HG03575 (cell line): ENCODE results near the gene XPC.

ENCODE experiments used
- ATAC-seq: cut with Tn5 transposase; IDR thresholded peaks from one replicate; pipeline ENCODE4 v1.9.1; 2021; ENCODE audit not compliant: unreplicated experiment, insufficient number of reproducible peaks, low FRiP score; ENCODE audit errors: extremely low read depth

Gene XPC

DNA sequence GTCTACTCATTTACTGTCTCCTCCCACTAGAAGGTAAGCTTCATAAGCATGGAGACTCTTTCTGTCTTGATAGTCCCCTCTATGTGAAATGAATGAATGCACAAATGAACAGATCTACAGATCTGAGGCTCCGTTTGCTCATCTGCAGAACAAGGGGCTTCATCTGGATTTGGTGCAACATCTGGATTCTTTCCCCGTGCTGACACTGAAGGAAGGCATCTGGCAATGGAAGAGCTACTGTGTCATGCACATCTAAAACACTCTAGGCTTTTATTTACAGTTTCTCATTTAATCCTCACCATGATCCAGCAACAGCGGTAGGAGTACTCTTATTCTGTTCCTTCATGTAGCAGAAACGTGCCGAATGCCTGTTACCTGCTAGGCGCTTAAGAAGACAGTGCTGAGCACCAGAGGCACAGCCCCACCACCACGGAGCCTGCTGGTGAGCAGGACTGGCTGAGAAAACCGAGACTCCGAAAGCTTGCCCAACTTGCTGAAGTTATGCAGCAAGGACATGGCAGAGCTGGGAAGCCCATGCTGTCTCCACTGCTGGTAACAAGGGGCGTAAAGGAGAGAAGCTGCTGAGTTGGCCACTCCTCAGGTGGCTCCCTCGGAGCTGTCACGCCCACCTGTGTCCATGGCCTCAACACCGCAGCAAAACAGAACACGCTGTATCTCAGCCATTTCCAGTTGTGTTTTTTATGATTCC lies 31.3 kb upstream of the XPC start:
- no peak for ATAC-seq

- no peak for ATAC-seq
Measured at GRCh38 chr3:14208977-14209394, 30.6 kb upstream of the XPC start.

DNA sequence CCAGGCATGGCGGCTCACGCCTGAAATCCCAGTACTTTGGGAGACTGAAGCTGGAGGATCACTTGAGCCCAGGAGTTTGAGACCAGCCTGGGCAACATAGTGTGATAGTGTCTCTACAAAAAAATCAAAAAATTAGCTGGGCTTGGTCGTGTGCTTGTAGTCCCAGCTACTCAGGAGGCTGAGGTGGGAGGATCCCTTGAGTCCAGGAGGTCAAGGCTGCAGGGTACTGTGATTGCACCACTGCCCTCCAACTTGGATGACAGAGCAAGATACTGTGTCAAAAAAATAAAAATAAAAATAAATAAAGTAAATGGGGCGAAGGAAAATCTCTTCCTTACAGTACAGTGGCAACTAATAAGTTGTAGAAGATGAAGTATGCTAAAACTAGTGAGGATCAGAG lies 29.8 kb upstream of the XPC start:
- ATAC-seq: no peak

DNA sequence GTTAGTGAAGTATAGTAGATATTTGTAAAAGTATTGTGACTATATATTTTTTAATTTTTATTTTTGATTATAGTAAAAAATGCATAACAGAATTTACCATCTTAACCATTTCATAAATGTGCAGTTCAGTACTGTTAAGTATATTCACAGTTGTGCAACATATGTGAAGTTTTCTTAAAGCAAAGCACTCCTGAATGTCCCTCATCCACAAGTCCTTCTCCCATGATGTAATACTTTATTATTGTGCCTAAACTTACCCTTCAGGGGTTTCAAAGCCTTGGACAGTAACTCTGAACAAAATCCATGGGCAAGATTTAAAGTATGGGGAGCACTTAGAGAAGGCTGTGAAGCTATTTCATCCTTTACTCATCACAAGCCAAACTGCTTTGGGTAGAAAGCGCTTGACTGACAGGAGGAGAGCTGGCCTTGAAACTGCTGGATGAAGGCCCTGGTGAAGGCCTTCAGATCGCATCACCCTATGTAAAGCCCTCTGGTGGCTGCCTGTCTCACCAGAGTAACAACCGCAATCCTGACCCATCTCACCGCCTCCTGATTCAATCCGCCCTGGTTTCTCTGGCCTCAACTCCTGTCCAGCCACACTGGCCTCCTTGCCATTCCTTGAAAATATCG lies 28.3 kb upstream of the XPC start:
- ATAC-seq: no peak

GRCh38 chr3:14204515-14205284 lies 26.3 kb upstream of the XPC start:
- ATAC-seq: no peak

GRCh38 chr3:14203521-14204079 lies 25.2 kb upstream of the XPC start:
- no peak for ATAC-seq

- ATAC-seq: no peak
Measured at GRCh38 chr3:14202874-14203520, 24.6 kb upstream of the XPC start.

DNA sequence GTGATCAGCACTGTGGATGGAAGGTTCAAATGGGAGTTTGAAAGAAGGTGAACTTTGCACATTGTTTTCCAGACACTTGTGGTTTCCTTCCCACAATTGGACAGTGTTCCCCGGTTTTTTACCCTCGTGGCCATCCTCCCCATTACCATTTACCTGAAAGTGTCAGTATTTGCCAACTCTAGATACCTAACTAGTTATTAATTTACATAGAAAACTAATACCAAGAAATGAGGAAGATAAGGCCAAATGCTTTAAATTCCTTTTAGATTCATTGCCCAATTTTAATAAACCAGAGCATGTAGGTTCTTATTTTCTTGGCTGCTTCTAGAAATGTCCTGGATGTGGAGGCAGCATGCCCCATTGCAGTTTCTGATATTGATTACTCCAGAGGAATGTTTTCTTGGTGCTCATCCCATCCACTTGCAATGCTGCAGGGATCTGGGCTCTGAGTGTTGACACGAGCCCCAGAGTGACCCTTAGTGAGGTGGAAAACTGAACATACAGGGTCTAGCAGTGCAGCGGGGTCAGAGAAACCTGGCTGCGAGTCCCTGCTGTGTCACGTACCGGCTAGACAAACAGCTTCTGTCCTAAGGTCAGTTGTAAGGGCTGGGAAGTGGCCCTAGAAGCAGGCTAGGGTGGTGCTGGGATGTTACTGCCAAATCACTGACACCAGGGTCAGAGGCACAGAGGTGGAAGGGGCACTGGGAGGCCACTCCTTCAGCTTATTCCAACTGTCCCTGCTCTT lies 23.7 kb upstream of the XPC start:
- no peak for ATAC-seq

DNA sequence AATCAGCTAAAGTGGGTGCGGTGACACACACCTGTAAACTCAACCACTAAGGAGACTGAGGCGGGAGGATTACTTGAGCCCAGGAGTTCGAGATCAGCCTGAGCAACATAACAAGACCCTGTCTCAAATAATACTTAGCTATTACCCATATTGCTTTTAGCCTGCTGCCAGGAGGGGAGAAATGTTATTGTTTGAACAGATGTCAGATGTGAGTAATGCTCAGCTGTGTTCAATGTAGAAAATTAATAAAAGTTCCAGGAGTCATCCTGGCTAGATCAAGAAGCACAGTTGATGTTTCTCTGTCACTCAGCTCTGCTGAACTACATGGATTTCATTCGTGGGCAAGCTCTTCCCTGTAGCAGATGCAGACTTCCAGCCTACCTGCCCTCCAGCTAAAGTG lies 22.4 kb upstream of the XPC start:
- ATAC-seq: no peak

- ATAC-seq: no peak
Measured at GRCh38 chr3:14200276-14200675, 21.9 kb upstream of the XPC start.

GRCh38 chr3:14199641-14200040 lies 21.2 kb upstream of the XPC start:
- ATAC-seq: no peak

DNA sequence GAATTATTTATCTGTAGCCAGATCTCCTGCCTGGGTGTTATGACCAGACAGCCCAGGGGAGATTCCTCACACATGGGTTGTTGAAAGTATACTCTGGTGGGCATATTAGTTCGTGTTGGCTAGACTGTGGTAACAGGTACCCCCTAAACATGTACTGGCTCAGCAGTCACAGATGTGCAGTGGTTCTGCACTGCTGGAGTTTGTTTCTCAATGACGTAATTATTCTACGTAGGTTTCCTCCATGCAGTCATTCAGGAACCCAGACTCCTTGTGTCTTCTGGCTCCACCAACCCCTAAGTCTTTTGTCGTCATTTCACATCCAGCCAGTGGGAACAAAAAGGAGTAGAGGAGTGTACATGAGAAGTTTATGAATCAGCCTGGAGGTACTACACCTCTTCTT lies 16.5 kb upstream of the XPC start:
- ATAC-seq: no peak

DNA sequence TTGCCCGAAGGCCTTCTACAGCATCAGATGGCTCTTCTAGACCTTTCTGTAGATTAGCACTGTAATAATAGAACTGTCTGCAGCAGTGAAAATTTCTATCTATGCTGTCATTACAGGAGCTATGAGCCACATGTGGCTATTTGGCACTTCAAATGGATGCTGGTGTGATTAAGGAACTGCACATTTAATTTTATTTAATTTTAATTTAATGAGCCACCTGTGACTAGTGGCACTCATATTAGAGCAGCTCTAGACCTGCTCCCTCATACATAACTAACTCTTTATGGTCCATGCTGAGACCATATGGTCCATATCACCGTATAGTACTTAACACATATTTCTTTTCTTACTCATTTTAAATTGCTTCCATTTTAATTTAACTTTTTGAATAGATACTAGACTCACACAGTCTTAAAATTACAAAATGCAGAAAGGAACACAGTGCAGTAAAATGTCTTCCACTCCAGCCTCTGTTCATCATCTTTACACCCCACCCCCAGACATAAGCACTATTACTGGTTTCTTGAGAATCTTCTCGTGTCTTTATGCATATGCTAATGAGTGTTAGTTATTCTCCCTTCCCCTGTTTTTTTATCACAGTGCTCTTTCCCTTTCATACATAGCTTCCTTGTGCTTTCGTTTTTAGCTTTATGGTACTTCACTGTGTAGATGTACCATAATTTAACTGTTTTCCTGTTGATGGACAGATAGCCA lies 9.8 kb upstream of the XPC start:
- no peak for ATAC-seq

DNA sequence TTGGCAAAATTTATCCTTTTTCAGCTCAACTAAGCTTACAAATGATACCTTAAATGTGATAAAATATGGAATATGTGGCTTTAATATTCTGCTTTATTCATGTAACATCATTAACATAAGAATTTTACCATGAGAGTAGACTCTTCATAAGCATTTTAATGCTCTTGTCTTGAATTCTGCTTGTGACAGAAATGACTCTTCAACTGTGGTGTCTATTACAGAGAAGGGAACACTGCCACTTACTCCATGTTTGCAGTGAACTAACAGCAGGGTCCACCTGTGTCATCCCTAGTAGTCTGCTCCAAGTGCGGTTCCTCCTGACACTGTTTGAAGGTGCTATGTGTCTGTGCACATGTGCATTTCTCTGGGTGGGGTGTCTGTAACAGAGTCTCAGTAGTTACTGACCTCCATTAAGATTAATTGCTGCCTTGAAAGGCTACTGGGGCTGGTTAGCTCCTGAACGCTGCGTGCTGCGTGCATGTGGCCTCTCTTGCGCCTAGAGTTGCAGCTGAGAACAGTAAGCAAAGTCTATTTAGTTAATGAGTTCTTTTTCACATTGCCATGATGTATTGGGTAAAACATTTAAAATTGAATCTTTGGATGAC lies 8.6 kb upstream of the XPC start:
- no peak for ATAC-seq

- no peak for ATAC-seq
Measured at GRCh38 chr3:14183015-14183577, 4.7 kb upstream of the XPC start.

GRCh38 chr3:14181253-14181652 lies 2.9 kb upstream of the XPC start:
- ATAC-seq: no peak

DNA sequence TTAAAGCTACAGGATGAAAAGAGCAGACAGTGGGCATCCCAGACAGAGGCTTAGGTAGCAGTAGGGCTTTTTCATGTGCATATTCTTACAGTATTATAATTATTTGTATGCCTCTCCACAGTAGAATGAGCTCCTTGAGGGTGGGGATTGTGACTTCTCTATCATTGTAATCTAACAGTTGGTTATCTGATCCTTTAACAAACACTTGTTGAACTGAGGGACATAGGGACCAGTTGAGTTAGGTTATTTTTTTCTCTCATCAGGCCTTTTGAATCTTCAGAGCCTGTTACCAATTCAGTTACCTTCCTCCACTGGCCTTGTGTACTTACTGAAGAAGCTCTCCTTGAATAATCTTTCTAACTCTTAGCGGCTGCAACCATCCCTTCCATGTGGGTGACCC lies 1.4 kb upstream of the XPC start:
- no peak for ATAC-seq

GRCh38 chr3:14179114-14179465 lies 689 bp upstream of the XPC start:
- no peak for ATAC-seq
